ENCODE measurements around the gene DHRSX. TPM values are rescaled to one million over a fixed set of nuclear protein-coding genes. Genes with fewer than 3 reads are reported as not detected.
"Not testable (repeated sequence)": the region's sequence is repeated elsewhere in the genome, so short reads cannot be mapped to it uniquely, and the experiment has no call there.

The DHRSX gene
- polyA plus RNA-seq, 1 donor from 2014 or later: 15.7 TPM

- Histone ChIP-seq H3K9ac (ENCODE audit: low read length) (no peak overlapping the region), H3K9me2 (ENCODE audit: insufficient read depth, low read length) (no peaks in the 10 kb centered on the region), H3K79me2 (replicated peaks; ENCODE audit: insufficient read depth, low read length) (no peaks in the 10 kb centered on the region), H3K27me3 (ENCODE audit: insufficient read depth, low read depth, low read length) (no peaks in the 10 kb centered on the region), H3K36me3 (ENCODE audit: insufficient read depth, low read length) (no peaks in the 10 kb centered on the region), H3K4me3 (ENCODE audit: low read length) (no peak overlapping the region), H3K27ac (ENCODE audit: low read length) (no peak overlapping the region), H3K9me3 (ENCODE audit: low read length) (no peaks in the 10 kb centered on the region), H3K4me2 (ENCODE audit: low read length) (no peak overlapping the region), H2AFZ (ENCODE audit: low read depth, low read length) (no peak overlapping the region), H3F3A (ENCODE audit: insufficient read depth, low read length, poor library complexity, severe bottlenecking) (no peaks in the 10 kb centered on the region), H4K20me1 (ENCODE audit: insufficient read depth) (no peaks in the 10 kb centered on the region)
- TF ChIP-seq EZH2 (IDR thresholded peaks at IDR 0.05; ENCODE audit: borderline replicate concordance, insufficient read depth, low read length, poor library complexity, severe bottlenecking): no peak
- TF ChIP-seq CTCF (IDR thresholded peaks at IDR 0.05; ENCODE audit: poor library complexity, severe bottlenecking): no peak
- TF ChIP-seq REST (IDR thresholded peaks at IDR 0.05; ENCODE audit: borderline replicate concordance): no peak
- TF ChIP-seq RAD21 (conservative IDR thresholded peaks at IDR 0.05): no peak
- TF ChIP-seq POLR2AphosphoS5 (IDR thresholded peaks at IDR 0.05): no peak
- no peak for TF ChIP-seq MXI1 (conservative IDR thresholded peaks at IDR 0.05; ENCODE audit: poor library complexity, severe bottlenecking)
- no peak for TF ChIP-seq TAF1 (IDR thresholded peaks at IDR 0.05; ENCODE audit: low read depth)
- no peak for TF ChIP-seq SMC3 (conservative IDR thresholded peaks at IDR 0.05; ENCODE audit: poor library complexity)
- TF ChIP-seq EP300 (conservative IDR thresholded peaks at IDR 0.05; ENCODE audit: poor library complexity, severe bottlenecking): no peak
Observed at GRCh38 chrX:2471641-2472040, 29.1 kb downstream of the DHRSX start.

GRCh38 chrX:2471126-2471525 lies 29.6 kb downstream of the DHRSX start:
- H3K9me3 ChIP-seq (ENCODE audit: low read length); H3K9ac ChIP-seq (ENCODE audit: low read length); H3K4me3 ChIP-seq (ENCODE audit: low read length); H4K20me1 ChIP-seq (ENCODE audit: insufficient read depth); H3F3A ChIP-seq (ENCODE audit: insufficient read depth, low read length, poor library complexity, severe bottlenecking); H3K36me3 ChIP-seq (ENCODE audit: insufficient read depth, low read length); H3K9me2 ChIP-seq (ENCODE audit: insufficient read depth, low read length); H3K27ac ChIP-seq (ENCODE audit: low read length); H3K27me3 ChIP-seq (ENCODE audit: insufficient read depth, low read depth, low read length); H3K4me2 ChIP-seq (ENCODE audit: low read length); H2AFZ ChIP-seq (ENCODE audit: low read depth, low read length); H3K79me2 ChIP-seq (replicated peaks; ENCODE audit: insufficient read depth, low read length): not testable (repeated sequence)

- not testable (repeated sequence) for H2AFZ ChIP-seq (ENCODE audit: low read depth, low read length); H3K9me3 ChIP-seq (ENCODE audit: low read length); H3K4me2 ChIP-seq (ENCODE audit: low read length); H3K4me3 ChIP-seq (ENCODE audit: low read length); H3K27ac ChIP-seq (ENCODE audit: low read length); H3F3A ChIP-seq (ENCODE audit: insufficient read depth, low read length, poor library complexity, severe bottlenecking); H3K79me2 ChIP-seq (replicated peaks; ENCODE audit: insufficient read depth, low read length); H3K36me3 ChIP-seq (ENCODE audit: insufficient read depth, low read length); H4K20me1 ChIP-seq (ENCODE audit: insufficient read depth); H3K9ac ChIP-seq (ENCODE audit: low read length); H3K27me3 ChIP-seq (ENCODE audit: insufficient read depth, low read depth, low read length); H3K9me2 ChIP-seq (ENCODE audit: insufficient read depth, low read length)
Observed at GRCh38 chrX:2469852-2470251, 30.9 kb downstream of the DHRSX start.

Measured in neural cell (in vitro differentiated cells).